Thyroid gland (tissue), 4 donors: ENCODE measurements around the gene MGLL. TPM values are rescaled to one million over a fixed set of nuclear protein-coding genes. Genes with fewer than 3 reads are reported as not detected.

Source experiments
- DNase-seq, 2 donors: peaks; one replicate each; pipeline ENCODE4 v3.0.0-alpha.2; 2019
- H3K27ac ChIP-seq, 3 donors: fragments of 200-600 bp; sonication (generic); 1 replicate in 2 of 3; 2 replicates in 1 of 3; pipeline ENCODE4 v1.5.1; 2016 to 2019; ENCODE audit warnings: mild to moderate bottlenecking in 1 of 3, moderate library complexity in 1 of 3
- H3K27me3 ChIP-seq: fragments of 200-600 bp; sonication (generic); one replicate; pipeline ENCODE4 v1.5.1; 2019
- H3K36me3 ChIP-seq, 2 donors: fragments of 200-600 bp; sonication (generic); one replicate each; pipeline ENCODE4 v1.5.1; 2016 to 2019
- H3K4me1 ChIP-seq, 2 donors: fragments of 200-600 bp; sonication (generic); one replicate each; pipeline ENCODE4 v1.5.1; 2017 to 2019
- H3K4me3 ChIP-seq, 3 donors: fragments of 200-600 bp; sonication (generic); replicated peaks in 1 of 3; 1 replicate in 2 of 3; 2 replicates in 1 of 3; pipeline ENCODE4 v1.5.1; 2016; ENCODE audit warnings: mild to moderate bottlenecking in 1 of 3
- H3K9me3 ChIP-seq: fragments of 200-600 bp; sonication (generic); one replicate; pipeline ENCODE4 v1.5.1; 2017
- CTCF ChIP-seq, 6 experiments: fragments of 200-600 bp in 3 of 6; fragments of 450-650 bp in 3 of 6; sonication (generic) in 3 of 6; IDR thresholded peaks; one replicate each; pipeline ENCODE4 v1.5.1; 2016 to 2019; ENCODE audit warnings: antibody characterized with exemption in 6 of 6, mild to moderate bottlenecking in 2 of 6, inconsistent platforms in 1 of 6, moderate library complexity in 1 of 6
- POLR2A ChIP-seq, 2 donors: fragments of 450-650 bp; IDR thresholded peaks; one replicate each; pipeline ENCODE4 v1.6.1; 2017; ENCODE audit warnings: antibody characterized with exemption in 2 of 2, mild to moderate bottlenecking in 2 of 2, moderate library complexity in 1 of 2
- WGBS, 2 donors: methylation state at CpG; one replicate each; pipeline ENCODE4 v1.1.5; 2017; 5-methylcytosine and 5-hydroxymethylcytosine counted together
- intact Hi-C: fragments of 100-400 bp; cut with DNase I; formaldehyde crosslinking; loops from one replicate; pipeline ENCODE4 v1.15.1; 2023
- total RNA-seq, 4 donors: library from RNA; depleted of rRNA; stranded (reverse); fragments of >200 nt; gene quantifications; one replicate each; pipeline ENCODE4 v1.2.3, GENCODE V29; 2016

MGLL gene
- total RNA-seq, 4 donors from 2014 or later, result 12.4 to 24.7 (median 18.4) TPM

DNA sequence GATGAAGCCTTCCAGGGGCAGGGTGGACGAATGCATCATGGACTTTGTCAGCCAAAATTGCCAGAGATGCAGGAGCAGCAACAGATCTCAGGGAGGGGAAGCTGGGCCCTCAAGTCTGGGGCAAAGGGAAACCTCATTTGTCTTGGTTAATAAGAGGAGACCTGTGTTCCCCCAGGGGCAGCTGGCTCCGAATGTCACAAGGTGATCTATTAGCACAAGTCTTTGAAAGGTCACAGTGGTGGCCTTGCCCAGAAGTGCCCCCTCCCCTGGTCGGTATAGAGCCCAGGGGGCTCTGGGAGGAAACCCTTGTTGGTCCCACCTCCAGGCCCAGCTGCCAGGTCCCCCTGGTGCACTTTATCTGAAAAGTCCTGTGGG lies 103.4 kb downstream of the MGLL start:
- H3K27ac ChIP-seq, result no peak overlapping the region
- H3K4me3 ChIP-seq, result no peak overlapping the region
- TF ChIP-seq CTCF (IDR thresholded peaks at IDR 0.05) (no peak), POLR2A (IDR thresholded peaks at IDR 0.05) (no peak)
- DNase-seq, result no peak
- intact Hi-C loops, result no loop called here
- H3K9me3 ChIP-seq, result no peaks in the 10 kb centered on the region
- H3K4me1 ChIP-seq, result peaks cover 0 to 3% of the 10 kb centered on the region in 2 donors
- 70 to 71% methylated on average over 3 of the region's 3 CpGs for WGBS, 2 donors
- H3K27me3 ChIP-seq, result no peaks in the 10 kb centered on the region
- no peaks in the 10 kb centered on the region for H3K36me3 ChIP-seq

DNA sequence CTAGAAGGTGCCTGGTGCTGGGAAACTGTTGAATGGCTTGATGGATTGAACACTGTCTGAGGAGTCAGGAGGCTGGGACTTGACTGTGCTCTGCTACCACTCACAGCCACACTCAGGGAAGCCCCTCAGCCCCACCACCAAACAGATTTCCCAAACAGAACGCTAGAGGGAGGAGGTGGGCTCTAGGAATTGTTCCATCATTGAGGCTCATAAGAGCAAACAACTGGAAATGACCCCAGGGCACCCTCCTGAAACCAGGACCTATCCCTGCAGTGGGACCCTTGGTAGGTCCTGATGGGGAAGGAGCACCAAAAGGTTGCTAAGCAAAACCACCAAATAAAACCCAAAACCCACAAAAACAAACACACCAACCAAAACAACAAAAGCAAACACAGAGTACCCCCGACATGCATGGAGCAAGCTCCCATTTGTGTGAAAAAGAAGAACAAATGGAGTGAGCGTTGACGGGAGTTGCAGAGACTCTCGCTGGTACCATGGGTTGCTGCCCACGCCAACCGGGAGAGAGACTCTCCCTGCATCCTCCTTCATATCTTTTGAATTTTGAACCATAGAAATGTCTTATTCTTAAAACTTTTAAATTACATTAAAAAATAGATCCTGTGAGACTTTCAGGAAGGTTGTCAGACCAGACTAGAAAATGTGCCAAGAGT lies 103.9 kb downstream of the MGLL start:
- H3K36me3 ChIP-seq, result no peaks in the 10 kb centered on the region
- H3K27ac ChIP-seq, result no peak overlapping the region
- H3K4me1 ChIP-seq, result peaks cover 3 to 5% of the 10 kb centered on the region in 2 donors
- H3K9me3 ChIP-seq, result no peaks in the 10 kb centered on the region
- TF ChIP-seq POLR2A (IDR thresholded peaks at IDR 0.05) (no peak), CTCF (IDR thresholded peaks at IDR 0.05) (no peak)
- intact Hi-C loops, result no loop called here
- no peak overlapping the region for H3K4me3 ChIP-seq
- WGBS, 2 donors, result 82 to 88% methylated on average over 7 of the region's 7 CpGs
- no peak for DNase-seq
- no peaks in the 10 kb centered on the region for H3K27me3 ChIP-seq

- H3K9me3 ChIP-seq, result no peaks in the 10 kb centered on the region
- intact Hi-C loops, result no loop called here
- H3K27me3 ChIP-seq, result no peaks in the 10 kb centered on the region
- no peak for DNase-seq
- H3K36me3 ChIP-seq, result no peaks in the 10 kb centered on the region
- no peak overlapping the region for H3K4me3 ChIP-seq
- 76 to 82% methylated on average over 12 of the region's 14 CpGs for WGBS, 2 donors
- H3K27ac ChIP-seq, result no peak overlapping the region
- no peak for TF ChIP-seq CTCF (IDR thresholded peaks at IDR 0.05)
- no peak for TF ChIP-seq POLR2A (IDR thresholded peaks at IDR 0.05)
- peaks cover under 1 to 8% of the 10 kb centered on the region in 2 donors for H3K4me1 ChIP-seq
These were observed 104.7 kb downstream of the MGLL start for GRCh38 chr3:127717357-127718244.

GRCh38 chr3:127716384-127716783 lies 105.9 kb downstream of the MGLL start:
- peaks cover 0 to 8% of the 10 kb centered on the region in 2 donors for H3K4me1 ChIP-seq
- no peak overlapping the region for H3K27ac ChIP-seq
- TF ChIP-seq CTCF (IDR thresholded peaks at IDR 0.05), result no peak
- no peak for TF ChIP-seq POLR2A (IDR thresholded peaks at IDR 0.05)
- H3K27me3 ChIP-seq, result no peaks in the 10 kb centered on the region
- DNase-seq, result no peak
- intact Hi-C loops, result no loop called here
- no peaks in the 10 kb centered on the region for H3K9me3 ChIP-seq
- 93 to 95% methylated on average over 6 of the region's 6 CpGs for WGBS, 2 donors
- H3K36me3 ChIP-seq, result no peaks in the 10 kb centered on the region
- H3K4me3 ChIP-seq, result no peak overlapping the region

GRCh38 chr3:127715532-127715931 lies 106.8 kb downstream of the MGLL start:
- H3K27me3 ChIP-seq, result no peaks in the 10 kb centered on the region
- H3K9me3 ChIP-seq, result no peaks in the 10 kb centered on the region
- H3K36me3 ChIP-seq, result no peaks in the 10 kb centered on the region
- no peak overlapping the region for H3K4me3 ChIP-seq
- WGBS, 2 donors, result 58 to 77% methylated on average over 8 of the region's 8 CpGs
- TF ChIP-seq CTCF (IDR thresholded peaks at IDR 0.05), result no peak
- no peak for TF ChIP-seq POLR2A (IDR thresholded peaks at IDR 0.05)
- H3K27ac ChIP-seq, result no peak overlapping the region
- intact Hi-C loops, result no loop called here
- H3K4me1 ChIP-seq, result peaks cover 0 to 8% of the 10 kb centered on the region in 2 donors
- DNase-seq, result no peak
